Measurements from ENCODE around the gene ULBP2.
"Not testable (repeated sequence)": the region's sequence is repeated elsewhere in the genome, so short reads cannot be mapped to it uniquely, and the experiment has no call there.

Gene ULBP2

DNA sequence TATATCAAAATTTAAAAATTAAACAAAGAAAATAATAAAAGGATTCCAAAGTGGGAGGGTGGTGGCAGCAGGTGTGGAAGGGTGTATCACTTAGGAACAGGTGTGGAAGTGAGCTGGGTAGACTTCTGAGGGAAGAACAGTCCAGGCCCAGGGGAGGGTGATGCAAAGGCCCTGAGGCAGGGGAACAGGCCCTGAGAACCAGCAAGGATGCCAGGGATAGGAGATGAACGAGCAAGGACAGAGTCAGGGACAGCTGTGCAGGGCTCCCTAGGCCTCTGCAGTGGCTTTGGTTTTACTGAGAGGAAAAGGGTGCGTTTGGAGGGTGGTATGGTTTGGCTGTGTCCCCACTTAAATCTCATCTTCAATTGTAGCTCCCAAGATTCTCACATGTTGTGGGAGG, 34.5 kb upstream of the ULBP2 start:
- no peak for DNase-seq (ENCODE audit: low read depth)
- no peak overlapping the region for H3K4me3 ChIP-seq (ENCODE audit: control insufficient read depth, low read depth, low read length)
- no peak for TF ChIP-seq CTCF (IDR thresholded peaks at IDR 0.05; ENCODE audit: control insufficient read depth, insufficient read depth, low read depth, low read length, missing control alignments)

DNA sequence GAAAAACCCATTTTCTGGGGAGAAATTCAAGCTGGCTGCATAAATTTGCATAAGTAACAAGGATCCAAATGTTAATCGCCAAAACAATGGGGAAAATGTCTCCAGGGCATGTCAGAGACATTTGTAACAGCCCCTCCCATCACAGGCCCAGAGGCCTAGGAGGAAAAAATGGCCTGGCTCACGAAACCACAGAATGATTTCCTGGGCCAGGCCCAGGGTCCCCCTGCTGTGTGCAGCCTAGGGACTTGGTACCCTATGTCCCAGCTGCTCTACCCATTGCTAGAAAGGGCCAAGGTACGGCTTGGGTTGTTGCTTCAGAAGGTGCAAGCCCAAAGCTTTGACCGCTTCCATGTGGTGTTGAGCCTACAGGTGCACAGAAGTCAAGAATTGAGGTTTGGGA, 33.3 kb upstream of the ULBP2 start:
- not testable (repeated sequence) for DNase-seq (ENCODE audit: low read depth); H3K4me3 ChIP-seq (ENCODE audit: control insufficient read depth, low read depth, low read length)

- no peak for DNase-seq (ENCODE audit: low read depth)
- no peak overlapping the region for H3K4me3 ChIP-seq (ENCODE audit: control insufficient read depth, low read depth, low read length)
- TF ChIP-seq CTCF (IDR thresholded peaks at IDR 0.05; ENCODE audit: control insufficient read depth, insufficient read depth, low read depth, low read length, missing control alignments), result no peak
Observed at GRCh38 chr6:149909701-149910470, 31.9 kb upstream of the ULBP2 start.

- no peak for TF ChIP-seq CTCF (IDR thresholded peaks at IDR 0.05; ENCODE audit: control insufficient read depth, insufficient read depth, low read depth, low read length, missing control alignments)
- no peak overlapping the region for H3K4me3 ChIP-seq (ENCODE audit: control insufficient read depth, low read depth, low read length)
- DNase-seq (ENCODE audit: low read depth), result no peak
Observed at GRCh38 chr6:149910721-149911151, 31.1 kb upstream of the ULBP2 start.

GRCh38 chr6:149912680-149913079, 29.1 kb upstream of the ULBP2 start:
- not testable (repeated sequence) for H3K4me3 ChIP-seq (ENCODE audit: control insufficient read depth, low read depth, low read length); DNase-seq (ENCODE audit: low read depth)

GRCh38 chr6:149913085-149913484, 28.7 kb upstream of the ULBP2 start:
- TF ChIP-seq CTCF (IDR thresholded peaks at IDR 0.05; ENCODE audit: control insufficient read depth, insufficient read depth, low read depth, low read length, missing control alignments), result no peak
- H3K4me3 ChIP-seq (ENCODE audit: control insufficient read depth, low read depth, low read length), result no peak overlapping the region
- no peak for DNase-seq (ENCODE audit: low read depth)

DNA sequence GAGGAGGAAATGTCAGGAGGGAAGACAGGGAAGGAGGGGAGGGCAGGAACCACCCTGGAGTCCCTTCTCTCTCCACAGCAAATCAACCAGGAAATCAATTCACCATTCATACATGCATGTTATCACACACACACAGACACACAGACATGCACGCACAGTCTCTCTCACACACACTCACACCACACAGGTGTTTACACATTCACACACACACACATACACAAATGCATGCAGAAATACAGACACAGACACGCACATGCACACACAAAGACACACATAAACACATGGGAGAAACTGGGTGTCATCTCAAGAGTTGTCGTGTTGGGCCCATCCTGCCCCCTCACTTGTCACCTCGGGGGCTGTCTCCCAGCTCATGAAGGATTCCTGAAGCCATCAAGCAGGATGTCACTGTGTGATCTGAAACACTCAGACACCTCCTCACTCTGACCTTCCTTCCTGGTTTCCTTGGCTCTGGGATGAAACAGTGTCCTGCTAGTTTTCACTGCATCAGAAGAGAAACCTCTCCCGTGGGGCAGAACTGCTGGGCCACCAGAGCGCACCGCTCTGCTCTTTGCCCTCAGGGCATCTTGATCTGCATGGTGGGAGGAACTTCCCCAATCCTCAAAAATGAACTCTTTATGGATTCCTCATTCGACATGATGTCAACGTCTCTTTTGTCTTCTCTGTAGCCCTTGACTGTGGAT, 28.1 kb upstream of the ULBP2 start:
- no peak for TF ChIP-seq CTCF (IDR thresholded peaks at IDR 0.05; ENCODE audit: control insufficient read depth, insufficient read depth, low read depth, low read length, missing control alignments)
- DNase-seq (ENCODE audit: low read depth), result no peak
- no peak overlapping the region for H3K4me3 ChIP-seq (ENCODE audit: control insufficient read depth, low read depth, low read length)
